SU-DHL-6 (cell line): ENCODE data around the gene RAB9B.

Source experiments
- EZH2phosphoT487 ChIP-seq: fragments of 200-600 bp; sonication (generic), shearing (Covaris generic); conservative IDR thresholded peaks from 2 replicates; pipeline ENCODE4 v1.6.1; 2018; ENCODE audit warnings: mild to moderate bottlenecking, antibody characterized with exemption, low read length, moderate library complexity, mixed read lengths
- TF ChIP-seq, protein P1 (sequence below): fragments of 200-600 bp; sonication (generic); IDR thresholded peaks from one replicate; pipeline ENCODE4 v1.5.1; 2017; ENCODE audit warnings: antibody characterized with exemption, mild to moderate bottlenecking, low read length, moderate library complexity; ENCODE audit not compliant: insufficient read depth, poor library complexity, severe bottlenecking

DNA sequence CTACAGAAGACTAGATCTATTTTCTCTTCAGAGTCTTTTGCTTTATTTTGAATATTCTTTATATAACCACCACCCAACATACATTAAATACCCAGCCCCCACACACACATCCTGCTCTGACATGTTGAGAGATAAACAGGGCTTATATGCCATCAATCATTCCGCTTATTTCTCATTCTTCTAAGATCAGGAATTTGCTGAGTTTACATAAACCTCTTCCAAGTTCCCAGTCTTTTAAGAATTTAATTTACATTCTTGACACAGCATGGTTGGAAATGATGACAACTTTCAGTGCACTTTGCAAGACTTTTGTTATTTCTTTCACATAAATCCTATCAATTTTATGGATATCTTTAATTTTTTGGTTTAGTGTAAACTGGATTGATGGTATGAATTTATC is 17.5 kb upstream of the RAB9B start:
- TF ChIP-seq, protein P1, sequence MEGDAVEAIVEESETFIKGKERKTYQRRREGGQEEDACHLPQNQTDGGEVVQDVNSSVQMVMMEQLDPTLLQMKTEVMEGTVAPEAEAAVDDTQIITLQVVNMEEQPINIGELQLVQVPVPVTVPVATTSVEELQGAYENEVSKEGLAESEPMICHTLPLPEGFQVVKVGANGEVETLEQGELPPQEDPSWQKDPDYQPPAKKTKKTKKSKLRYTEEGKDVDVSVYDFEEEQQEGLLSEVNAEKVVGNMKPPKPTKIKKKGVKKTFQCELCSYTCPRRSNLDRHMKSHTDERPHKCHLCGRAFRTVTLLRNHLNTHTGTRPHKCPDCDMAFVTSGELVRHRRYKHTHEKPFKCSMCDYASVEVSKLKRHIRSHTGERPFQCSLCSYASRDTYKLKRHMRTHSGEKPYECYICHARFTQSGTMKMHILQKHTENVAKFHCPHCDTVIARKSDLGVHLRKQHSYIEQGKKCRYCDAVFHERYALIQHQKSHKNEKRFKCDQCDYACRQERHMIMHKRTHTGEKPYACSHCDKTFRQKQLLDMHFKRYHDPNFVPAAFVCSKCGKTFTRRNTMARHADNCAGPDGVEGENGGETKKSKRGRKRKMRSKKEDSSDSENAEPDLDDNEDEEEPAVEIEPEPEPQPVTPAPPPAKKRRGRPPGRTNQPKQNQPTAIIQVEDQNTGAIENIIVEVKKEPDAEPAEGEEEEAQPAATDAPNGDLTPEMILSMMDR = no peak
- TF ChIP-seq EZH2phosphoT487 = no peak
